WTC11 (cell line): Measurements from ENCODE around the gene PPP6C. TPM values are rescaled to one million over a fixed set of nuclear protein-coding genes. Genes with fewer than 3 reads are reported as not detected.

Experiments used
- ATAC-seq: fragments of 200-7000 bp; cut with Tn5 transposase; 2 replicates; pipeline ENCODE4 v1.10.0; 2021; ENCODE audit warnings: mild to moderate bottlenecking, moderate library complexity
- CTCF ChIA-PET: fragments of 300-600 bp; sonication (Branson Sonifier 250); formaldehyde crosslinking; loops from one replicate; lab custom pipeline; 2021; ENCODE audit warnings: antibody characterized with exemption; lab: Charles Lee
- POLR2A ChIA-PET: fragments of 350-600 bp; sonication (Branson Sonifier 250); formaldehyde crosslinking; loops from one replicate; lab custom pipeline; 2021; ENCODE audit warnings: antibody characterized with exemption; lab: Charles Lee
- DNase-seq: peaks from one replicate; pipeline ENCODE4 v3.0.0; 2021; ENCODE audit warnings: low spot score
- H3K27ac Mint-ChIP-seq: 2 replicates; pipeline ENCODE4 v1.8.0; 2021; ENCODE audit warnings: mixed read lengths
- H3K27me3 Mint-ChIP-seq: 2 replicates; pipeline ENCODE4 v1.8.0; 2021; ENCODE audit warnings: low read depth, mild to moderate bottlenecking, moderate library complexity, mixed read lengths
- H3K36me3 Mint-ChIP-seq: 2 replicates; pipeline ENCODE4 v1.8.0; 2021; ENCODE audit warnings: mixed read lengths
- H3K4me1 Mint-ChIP-seq: 2 replicates; pipeline ENCODE4 v1.8.0; 2022; ENCODE audit warnings: mixed read lengths
- H3K4me3 Mint-ChIP-seq: 2 replicates; pipeline ENCODE4 v1.8.0; 2021; ENCODE audit warnings: mild to moderate bottlenecking, moderate library complexity, mixed read lengths
- H3K9me3 Mint-ChIP-seq: 2 replicates; pipeline ENCODE4 v1.8.0; 2021; ENCODE audit warnings: mixed read lengths
- ATF1 ChIP-seq: sonication (generic); formaldehyde crosslinking; IDR thresholded peaks from 2 replicates; pipeline ENCODE4 v1.8.1; 2023; ENCODE audit warnings: mild to moderate bottlenecking, moderate library complexity, missing genetic modification reagents
- CREM ChIP-seq: sonication (generic); formaldehyde crosslinking; IDR thresholded peaks from 2 replicates; pipeline ENCODE4 v1.8.1; 2022; ENCODE audit warnings: mild to moderate bottlenecking, missing genetic modification reagents, moderate library complexity
- ESRRA ChIP-seq: sonication (generic); formaldehyde crosslinking; IDR thresholded peaks from 2 replicates; pipeline ENCODE4 v1.8.1; 2022; ENCODE audit warnings: mild to moderate bottlenecking, missing genetic modification reagents, borderline replicate concordance
- ETV6 ChIP-seq: sonication (generic); formaldehyde crosslinking; IDR thresholded peaks from 2 replicates; pipeline ENCODE4 v1.8.1; 2022; ENCODE audit warnings: mild to moderate bottlenecking, missing genetic modification reagents
- GTF2I ChIP-seq: fragments of 250-450 bp; sonication (Bioruptor Pico); conservative IDR thresholded peaks from 2 replicates; pipeline ENCODE4 v1.4.0; 2021; ENCODE audit warnings: mild to moderate bottlenecking
- JUN ChIP-seq: sonication (generic); formaldehyde crosslinking; IDR thresholded peaks from 2 replicates; pipeline ENCODE4 v1.8.0; 2023; ENCODE audit warnings: mild to moderate bottlenecking, missing genetic modification reagents
- MXD4 ChIP-seq: fragments of 250-450 bp; sonication (Bioruptor Pico); IDR thresholded peaks from 2 replicates; pipeline ENCODE4 v1.8.0; 2021; ENCODE audit warnings: mild to moderate bottlenecking, moderate library complexity, borderline replicate concordance
- RORB ChIP-seq: fragments of 250-450 bp; sonication (Bioruptor Pico); IDR thresholded peaks from 2 replicates; pipeline ENCODE4 v1.9.0; 2021; ENCODE audit warnings: mild to moderate bottlenecking
- TEAD1 ChIP-seq: sonication (generic); formaldehyde crosslinking; IDR thresholded peaks from 2 replicates; pipeline ENCODE4 v1.8.0; 2022; ENCODE audit warnings: mild to moderate bottlenecking, missing genetic modification reagents
- ZNF671 ChIP-seq: fragments of 250-450 bp; sonication (Bioruptor Pico); IDR thresholded peaks from 2 replicates; pipeline ENCODE4 v1.8.0; 2021; ENCODE audit warnings: mild to moderate bottlenecking
- total RNA-seq: library from RNA; stranded (reverse); gene quantifications from 3 replicates; pipeline ENCODE4 v1.2.3, GENCODE V29; 2021
- TF ChIP-seq, protein P1 (sequence below): sonication (generic); formaldehyde crosslinking; IDR thresholded peaks from 2 replicates; pipeline ENCODE4 v1.8.0; 2022; ENCODE audit warnings: mild to moderate bottlenecking, missing genetic modification reagents
- TF ChIP-seq, protein P2 (sequence below): sonication (generic); formaldehyde crosslinking; IDR thresholded peaks from 2 replicates; pipeline ENCODE4 v1.8.1; 2023; ENCODE audit warnings: mild to moderate bottlenecking, missing genetic modification reagents
- TF ChIP-seq, protein P3 (sequence below): sonication (generic); formaldehyde crosslinking; IDR thresholded peaks from 2 replicates; pipeline ENCODE4 v1.8.0; 2022; ENCODE audit warnings: mild to moderate bottlenecking, missing genetic modification reagents
- TF ChIP-seq, protein P4 (sequence below): sonication (generic); formaldehyde crosslinking; IDR thresholded peaks from 2 replicates; pipeline ENCODE4 v1.8.1; 2023; ENCODE audit warnings: mild to moderate bottlenecking, missing genetic modification reagents, moderate library complexity
- TF ChIP-seq, protein P5 (sequence below): fragments of 250-450 bp; sonication (Bioruptor Pico); IDR thresholded peaks from 2 replicates; pipeline ENCODE4 v1.9.0; 2021; ENCODE audit warnings: moderate library complexity, mild to moderate bottlenecking, inconsistent platforms, borderline replicate concordance
- TF ChIP-seq, protein P6 (sequence below): fragments of 250-450 bp; sonication (Bioruptor Pico); IDR thresholded peaks from 2 replicates; pipeline ENCODE4 v1.8.0; 2021; ENCODE audit warnings: mild to moderate bottlenecking

Gene PPP6C
- total RNA-seq, 1 experiment from 2014 or later = 40.9 TPM

DNA sequence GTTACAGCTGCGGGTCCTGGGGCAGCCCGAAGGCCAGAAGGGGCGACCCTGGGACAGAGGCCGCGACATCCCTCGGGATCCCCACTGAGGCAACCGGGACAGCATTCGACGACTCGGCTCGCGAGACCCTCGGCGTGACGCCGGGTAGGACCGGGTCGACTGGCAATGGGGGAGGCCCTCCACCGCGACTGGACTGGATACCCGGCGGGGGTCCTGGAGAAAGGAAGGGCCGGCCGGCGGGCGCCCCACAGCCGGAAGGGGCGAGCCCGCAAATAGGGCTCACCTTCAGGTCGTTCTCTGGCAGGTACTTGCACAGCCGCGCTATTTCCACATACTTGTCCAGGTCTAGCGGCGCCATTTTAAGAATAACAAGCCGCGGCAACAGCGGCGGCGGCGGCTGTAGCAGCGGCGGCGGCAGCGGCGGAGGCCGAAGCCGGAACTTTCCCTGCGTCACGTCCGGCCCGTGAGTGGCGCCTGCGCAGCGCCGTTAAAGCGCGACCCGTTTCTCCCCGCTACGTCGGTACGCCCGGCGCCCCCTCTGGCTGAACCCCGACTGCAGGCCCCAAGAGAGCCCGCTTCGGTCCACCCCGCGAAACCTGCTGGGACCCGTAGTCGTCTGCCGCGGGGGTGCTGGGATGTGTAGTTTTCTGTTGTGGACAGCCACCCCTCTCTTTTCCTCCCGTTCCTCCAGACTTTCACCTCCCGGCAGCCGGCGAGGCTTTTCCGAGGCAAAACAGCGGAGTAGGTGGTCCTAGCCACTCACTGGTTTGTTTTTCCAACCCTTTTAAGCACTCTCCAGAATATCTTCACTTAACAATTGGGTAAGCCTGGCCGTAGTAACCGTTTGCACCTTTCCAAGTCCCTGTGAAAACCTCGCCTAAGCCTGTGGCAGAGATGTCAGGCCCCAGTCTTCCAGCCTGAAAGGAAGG lies at the start of gene PPP6C (continued):
- TF ChIP-seq, protein P1, sequence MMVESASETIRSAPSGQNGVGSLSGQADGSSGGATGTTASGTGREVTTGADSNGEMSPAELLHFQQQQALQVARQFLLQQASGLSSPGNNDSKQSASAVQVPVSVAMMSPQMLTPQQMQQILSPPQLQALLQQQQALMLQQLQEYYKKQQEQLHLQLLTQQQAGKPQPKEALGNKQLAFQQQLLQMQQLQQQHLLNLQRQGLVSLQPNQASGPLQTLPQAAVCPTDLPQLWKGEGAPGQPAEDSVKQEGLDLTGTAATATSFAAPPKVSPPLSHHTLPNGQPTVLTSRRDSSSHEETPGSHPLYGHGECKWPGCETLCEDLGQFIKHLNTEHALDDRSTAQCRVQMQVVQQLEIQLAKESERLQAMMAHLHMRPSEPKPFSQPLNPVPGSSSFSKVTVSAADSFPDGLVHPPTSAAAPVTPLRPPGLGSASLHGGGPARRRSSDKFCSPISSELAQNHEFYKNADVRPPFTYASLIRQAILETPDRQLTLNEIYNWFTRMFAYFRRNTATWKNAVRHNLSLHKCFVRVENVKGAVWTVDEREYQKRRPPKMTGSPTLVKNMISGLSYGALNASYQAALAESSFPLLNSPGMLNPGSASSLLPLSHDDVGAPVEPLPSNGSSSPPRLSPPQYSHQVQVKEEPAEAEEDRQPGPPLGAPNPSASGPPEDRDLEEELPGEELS = no peak
- TF ChIP-seq JUN (CRISPR knock-in tag) = peak; percentile 81; the same call in 1 of the 2 replicates
- TF ChIP-seq, protein P2, sequence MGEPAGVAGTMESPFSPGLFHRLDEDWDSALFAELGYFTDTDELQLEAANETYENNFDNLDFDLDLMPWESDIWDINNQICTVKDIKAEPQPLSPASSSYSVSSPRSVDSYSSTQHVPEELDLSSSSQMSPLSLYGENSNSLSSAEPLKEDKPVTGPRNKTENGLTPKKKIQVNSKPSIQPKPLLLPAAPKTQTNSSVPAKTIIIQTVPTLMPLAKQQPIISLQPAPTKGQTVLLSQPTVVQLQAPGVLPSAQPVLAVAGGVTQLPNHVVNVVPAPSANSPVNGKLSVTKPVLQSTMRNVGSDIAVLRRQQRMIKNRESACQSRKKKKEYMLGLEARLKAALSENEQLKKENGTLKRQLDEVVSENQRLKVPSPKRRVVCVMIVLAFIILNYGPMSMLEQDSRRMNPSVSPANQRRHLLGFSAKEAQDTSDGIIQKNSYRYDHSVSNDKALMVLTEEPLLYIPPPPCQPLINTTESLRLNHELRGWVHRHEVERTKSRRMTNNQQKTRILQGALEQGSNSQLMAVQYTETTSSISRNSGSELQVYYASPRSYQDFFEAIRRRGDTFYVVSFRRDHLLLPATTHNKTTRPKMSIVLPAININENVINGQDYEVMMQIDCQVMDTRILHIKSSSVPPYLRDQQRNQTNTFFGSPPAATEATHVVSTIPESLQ (CRISPR knock-in tag) = no peak
- peak; percentile 30; the same call in 1 of the 2 replicates for TF ChIP-seq ETV6 (CRISPR knock-in tag)
- TF ChIP-seq, protein P3, sequence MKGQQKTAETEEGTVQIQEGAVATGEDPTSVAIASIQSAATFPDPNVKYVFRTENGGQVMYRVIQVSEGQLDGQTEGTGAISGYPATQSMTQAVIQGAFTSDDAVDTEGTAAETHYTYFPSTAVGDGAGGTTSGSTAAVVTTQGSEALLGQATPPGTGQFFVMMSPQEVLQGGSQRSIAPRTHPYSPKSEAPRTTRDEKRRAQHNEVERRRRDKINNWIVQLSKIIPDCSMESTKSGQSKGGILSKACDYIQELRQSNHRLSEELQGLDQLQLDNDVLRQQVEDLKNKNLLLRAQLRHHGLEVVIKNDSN = 0 out of 2 replicates have a peak, but pooled peaks have one; percentile 19
- peak; percentile 1 for TF ChIP-seq TEAD1

DNA sequence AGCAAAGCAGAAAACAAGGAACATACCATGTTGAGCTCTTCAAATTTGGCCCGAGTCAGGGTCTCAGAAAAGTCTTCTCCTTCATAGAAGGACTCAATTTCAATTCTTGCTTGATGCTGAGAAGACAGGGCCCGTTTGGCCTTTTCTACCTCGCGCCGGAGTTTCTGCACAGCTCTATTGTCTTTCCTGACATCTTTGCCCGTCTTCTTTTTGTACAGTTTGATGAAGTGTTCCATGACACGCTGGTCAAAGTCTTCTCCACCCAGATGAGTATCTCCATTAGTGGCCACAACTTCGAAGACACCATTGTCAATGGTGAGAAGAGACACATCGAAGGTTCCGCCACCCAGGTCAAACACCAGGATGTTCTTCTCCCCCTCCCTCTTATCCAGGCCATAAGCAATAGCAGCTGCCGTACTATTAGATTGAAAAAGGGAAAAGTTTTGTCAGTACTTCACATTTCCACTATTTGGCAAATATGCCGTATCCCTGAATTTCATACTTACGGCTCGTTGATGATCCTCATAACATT lies 49.4 kb upstream of the PPP6C start:
- no peak for ATAC-seq
- TF ChIP-seq RORB (CRISPR knock-in tag) (no peak), TEAD1 (no peak), ZNF671 (CRISPR knock-in tag) (no peak), CREM (CRISPR knock-in tag) (no peak), ESRRA (CRISPR knock-in tag) (no peak), ATF1 (CRISPR knock-in tag) (no peak), MXD4 (CRISPR knock-in tag) (no peak), GTF2I (CRISPR knock-in tag) (no peak)
- TF ChIP-seq, protein P4, sequence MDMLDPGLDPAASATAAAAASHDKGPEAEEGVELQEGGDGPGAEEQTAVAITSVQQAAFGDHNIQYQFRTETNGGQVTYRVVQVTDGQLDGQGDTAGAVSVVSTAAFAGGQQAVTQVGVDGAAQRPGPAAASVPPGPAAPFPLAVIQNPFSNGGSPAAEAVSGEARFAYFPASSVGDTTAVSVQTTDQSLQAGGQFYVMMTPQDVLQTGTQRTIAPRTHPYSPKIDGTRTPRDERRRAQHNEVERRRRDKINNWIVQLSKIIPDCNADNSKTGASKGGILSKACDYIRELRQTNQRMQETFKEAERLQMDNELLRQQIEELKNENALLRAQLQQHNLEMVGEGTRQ (CRISPR knock-in tag) = no peak
- TF ChIP-seq, protein P5, sequence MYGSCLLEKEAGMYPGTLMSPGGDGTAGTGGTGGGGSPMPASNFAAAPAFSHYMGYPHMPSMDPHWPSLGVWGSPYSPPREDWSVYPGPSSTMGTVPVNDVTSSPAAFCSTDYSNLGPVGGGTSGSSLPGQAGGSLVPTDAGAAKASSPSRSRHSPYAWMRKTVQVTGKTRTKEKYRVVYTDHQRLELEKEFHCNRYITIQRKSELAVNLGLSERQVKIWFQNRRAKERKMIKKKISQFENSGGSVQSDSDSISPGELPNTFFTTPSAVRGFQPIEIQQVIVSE (CRISPR knock-in tag) = no peak
- TF ChIP-seq, protein P6, sequence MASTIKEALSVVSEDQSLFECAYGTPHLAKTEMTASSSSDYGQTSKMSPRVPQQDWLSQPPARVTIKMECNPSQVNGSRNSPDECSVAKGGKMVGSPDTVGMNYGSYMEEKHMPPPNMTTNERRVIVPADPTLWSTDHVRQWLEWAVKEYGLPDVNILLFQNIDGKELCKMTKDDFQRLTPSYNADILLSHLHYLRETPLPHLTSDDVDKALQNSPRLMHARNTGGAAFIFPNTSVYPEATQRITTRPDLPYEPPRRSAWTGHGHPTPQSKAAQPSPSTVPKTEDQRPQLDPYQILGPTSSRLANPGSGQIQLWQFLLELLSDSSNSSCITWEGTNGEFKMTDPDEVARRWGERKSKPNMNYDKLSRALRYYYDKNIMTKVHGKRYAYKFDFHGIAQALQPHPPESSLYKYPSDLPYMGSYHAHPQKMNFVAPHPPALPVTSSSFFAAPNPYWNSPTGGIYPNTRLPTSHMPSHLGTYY (CRISPR knock-in tag) = no peak
- peak overlapping the region; percentile 98 for H3K4me3 Mint-ChIP-seq
- peak overlapping the region; percentile 12 for H3K27ac Mint-ChIP-seq
- no peaks in the 10 kb centered on the region for H3K9me3 Mint-ChIP-seq
- H3K36me3 Mint-ChIP-seq = peaks cover 60% of the 10 kb centered on the region
- peaks cover 30% of the 10 kb centered on the region for H3K4me1 Mint-ChIP-seq
- peaks cover 2% of the 10 kb centered on the region; the same call in 1 of the 2 replicates for H3K27me3 Mint-ChIP-seq
- ChIA-PET CTCF (no interaction called here), POLR2A (no interaction called here)
- DNase-seq = no peak
